Mucosa of descending colon (tissue), 3 donors: ENCODE data around the gene PGAP3. TPM values are rescaled to one million over a fixed set of nuclear protein-coding genes. Genes with fewer than 3 reads are reported as not detected.

Source experiments
- ATAC-seq: fragments of 200-7000 bp; cut with Tn5 transposase; one replicate; pipeline ENCODE4 v1.9.1; 2020; ENCODE audit warnings: mild to moderate bottlenecking, moderate library complexity
- DNase-seq, 3 donors: peaks; one replicate each; pipeline ENCODE4 v3.0.0-alpha.2; 2020
- H3K36me3 ChIP-seq: fragments of 200-600 bp; one replicate; pipeline ENCODE4 v1.8.0; 2021; ENCODE audit warnings: low read depth, mild to moderate bottlenecking
- H3K4me1 ChIP-seq: fragments of 200-600 bp; one replicate; pipeline ENCODE4 v1.8.0; 2021; ENCODE audit warnings: low read depth, mild to moderate bottlenecking
- H3K4me3 ChIP-seq: fragments of 200-600 bp; one replicate; pipeline ENCODE4 v1.8.0; 2021; ENCODE audit warnings: mild to moderate bottlenecking
- H3K9me3 ChIP-seq: fragments of 200-600 bp; one replicate; pipeline ENCODE4 v1.8.0; 2021; ENCODE audit warnings: mild to moderate bottlenecking
- intact Hi-C, 2 donors: fragments of 100-400 bp; cut with DNase I in 1 of 2; cut with micrococcal nuclease in 1 of 2; formaldehyde crosslinking; loops; one replicate each; pipeline versions ENCODE4 v1.11.0 to v1.11.1; 2022; cut with DNase I, micrococcal nuclease
- total RNA-seq, 3 donors: library from RNA; stranded (reverse); fragmentation: NEBNext Ultra II Directional in 2 of 3; extraction: Animal tissue kit (Norgen Biotek cat#: 25700) in 2 of 3; gene quantifications; one replicate each; pipeline versions ENCODE4 v1.2.1 to v1.2.4, GENCODE V29; 2021 to 2023
- TF ChIP-seq, protein P1 (sequence below): fragments of 200-600 bp; IDR thresholded peaks from one replicate; pipeline ENCODE4 v1.8.0; 2022; ENCODE audit warnings: antibody characterized with exemption, mild to moderate bottlenecking
- donor health status: DM: no; HTN: no; CAD: no; lungs with moderate emphysema.
- donor health status: DM: no; HTN: no; CAD: no.
- donor health status: DM: no; HTN: yes; CAD: no.

The PGAP3 gene
- total RNA-seq, 3 donors from 2014 or later: 27.7 to 74.6 (median 47.9) TPM

GRCh38 chr17:39651923-39652586 lies 35.8 kb downstream of the PGAP3 start:
- ATAC-seq (peak; percentile 87), DNase-seq (peak in 1 of 3 donors; percentile 37)
- peaks cover 30% of the 10 kb centered on the region for H3K4me1 ChIP-seq

DNA sequence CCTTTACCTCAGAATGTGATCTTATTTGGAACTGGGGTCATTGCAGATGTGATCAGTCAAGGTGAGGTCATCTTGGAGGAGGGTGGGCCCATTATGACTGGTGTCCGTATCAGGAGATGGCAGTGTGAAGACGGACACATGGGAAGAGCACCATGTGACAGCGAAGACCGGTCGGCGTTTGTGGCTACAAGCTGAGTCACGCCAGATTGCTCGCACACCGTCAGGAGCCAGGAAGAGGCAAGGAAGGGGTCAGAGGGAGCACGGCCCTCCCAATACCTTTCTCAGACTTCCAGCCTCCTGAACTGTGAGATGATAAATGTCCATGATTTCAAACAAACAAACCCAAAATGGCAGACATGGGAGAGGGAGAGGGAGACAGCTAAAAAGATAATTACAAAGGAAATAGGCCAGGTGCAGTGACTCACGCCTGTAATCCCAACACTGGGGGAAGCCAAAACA lies 37.7 kb downstream of the PGAP3 start:
- peaks cover 32% of the 10 kb centered on the region for H3K4me1 ChIP-seq
- H3K9me3 ChIP-seq: no peaks in the 10 kb centered on the region
- ATAC-seq (no peak), DNase-seq (no peak)
- intact Hi-C loops: no loop called here
- TF ChIP-seq, protein P1, sequence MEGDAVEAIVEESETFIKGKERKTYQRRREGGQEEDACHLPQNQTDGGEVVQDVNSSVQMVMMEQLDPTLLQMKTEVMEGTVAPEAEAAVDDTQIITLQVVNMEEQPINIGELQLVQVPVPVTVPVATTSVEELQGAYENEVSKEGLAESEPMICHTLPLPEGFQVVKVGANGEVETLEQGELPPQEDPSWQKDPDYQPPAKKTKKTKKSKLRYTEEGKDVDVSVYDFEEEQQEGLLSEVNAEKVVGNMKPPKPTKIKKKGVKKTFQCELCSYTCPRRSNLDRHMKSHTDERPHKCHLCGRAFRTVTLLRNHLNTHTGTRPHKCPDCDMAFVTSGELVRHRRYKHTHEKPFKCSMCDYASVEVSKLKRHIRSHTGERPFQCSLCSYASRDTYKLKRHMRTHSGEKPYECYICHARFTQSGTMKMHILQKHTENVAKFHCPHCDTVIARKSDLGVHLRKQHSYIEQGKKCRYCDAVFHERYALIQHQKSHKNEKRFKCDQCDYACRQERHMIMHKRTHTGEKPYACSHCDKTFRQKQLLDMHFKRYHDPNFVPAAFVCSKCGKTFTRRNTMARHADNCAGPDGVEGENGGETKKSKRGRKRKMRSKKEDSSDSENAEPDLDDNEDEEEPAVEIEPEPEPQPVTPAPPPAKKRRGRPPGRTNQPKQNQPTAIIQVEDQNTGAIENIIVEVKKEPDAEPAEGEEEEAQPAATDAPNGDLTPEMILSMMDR: no peak
- no peaks in the 10 kb centered on the region for H3K36me3 ChIP-seq
- no peak overlapping the region for H3K4me3 ChIP-seq

More at GRCh38 chr17:39651923-39652586, 35.8 kb downstream of the PGAP3 start:
- H3K9me3 ChIP-seq: no peaks in the 10 kb centered on the region
- TF ChIP-seq, protein P1: no peak
- intact Hi-C loops: no loop called here
- H3K4me3 ChIP-seq: no peak overlapping the region
- H3K36me3 ChIP-seq: no peaks in the 10 kb centered on the region

- H3K36me3 ChIP-seq: no peaks in the 10 kb centered on the region
- no peak overlapping the region for H3K4me3 ChIP-seq
- DNase-seq (no peak), ATAC-seq (no peak)
- H3K4me1 ChIP-seq: peaks cover 33% of the 10 kb centered on the region
- H3K9me3 ChIP-seq: no peaks in the 10 kb centered on the region
- intact Hi-C loops: no loop called here
- TF ChIP-seq, protein P1: no peak
Measured at GRCh38 chr17:39648616-39649366, 39.1 kb downstream of the PGAP3 start.

- intact Hi-C loops: no loop called here
- TF ChIP-seq, protein P1: no peak
- Histone ChIP-seq H3K36me3 (no peaks in the 10 kb centered on the region), H3K9me3 (no peaks in the 10 kb centered on the region), H3K4me3 (no peak overlapping the region), H3K4me1 (peaks cover 20% of the 10 kb centered on the region)
- ATAC-seq (no peak), DNase-seq (no peak)
Measured at GRCh38 chr17:39647256-39647655, 40.6 kb downstream of the PGAP3 start.

- intact Hi-C loops: no loop called here
- ATAC-seq: peak; percentile 6
- H3K4me1 ChIP-seq: peaks cover 14% of the 10 kb centered on the region
- TF ChIP-seq, protein P1: no peak
- no peak for DNase-seq
- no peaks in the 10 kb centered on the region for H3K9me3 ChIP-seq
- no peaks in the 10 kb centered on the region for H3K36me3 ChIP-seq
- H3K4me3 ChIP-seq: no peak overlapping the region
Measured at GRCh38 chr17:39643271-39643670, 44.6 kb downstream of the PGAP3 start.
